GM23248 (cell line): Measurements from ENCODE around the gene HTR4.

Experiments used
- EZH2 ChIP-seq: fragments of 200-600 bp; sonication (generic); IDR thresholded peaks from 2 replicates; pipeline ENCODE4 v1.6.1; 2018; ENCODE audit warnings: antibody characterized with exemption, mild to moderate bottlenecking; ENCODE audit not compliant: insufficient read depth, poor library complexity, severe bottlenecking
- EZH2phosphoT487 ChIP-seq: fragments of 200-600 bp; sonication (generic); IDR thresholded peaks from 2 replicates; pipeline ENCODE4 v1.6.1; 2018; ENCODE audit warnings: antibody characterized with exemption, moderate library complexity, mild to moderate bottlenecking, low read depth; ENCODE audit not compliant: insufficient read depth

GRCh38 chr5:148433826-148434225 lies 220.5 kb downstream of the HTR4 start:
- no peak for TF ChIP-seq EZH2
- no peak for TF ChIP-seq EZH2phosphoT487
